NCI-H748 (cell line): Measurements from ENCODE around the gene PHF20.
A peak's percentile ranks its signal among the peaks of the same experiment; 100 is the strongest.
"Not testable (repeated sequence)": the region's sequence is repeated elsewhere in the genome, so short reads cannot be mapped to it uniquely, and the experiment has no call there.

Source experiments
- DNase-seq: peaks from one replicate; lab custom pipeline; 2025; ENCODE audit not compliant: unreplicated experiment; lab: John Stamatoyannopoulos, UW

PHF20 gene

DNA sequence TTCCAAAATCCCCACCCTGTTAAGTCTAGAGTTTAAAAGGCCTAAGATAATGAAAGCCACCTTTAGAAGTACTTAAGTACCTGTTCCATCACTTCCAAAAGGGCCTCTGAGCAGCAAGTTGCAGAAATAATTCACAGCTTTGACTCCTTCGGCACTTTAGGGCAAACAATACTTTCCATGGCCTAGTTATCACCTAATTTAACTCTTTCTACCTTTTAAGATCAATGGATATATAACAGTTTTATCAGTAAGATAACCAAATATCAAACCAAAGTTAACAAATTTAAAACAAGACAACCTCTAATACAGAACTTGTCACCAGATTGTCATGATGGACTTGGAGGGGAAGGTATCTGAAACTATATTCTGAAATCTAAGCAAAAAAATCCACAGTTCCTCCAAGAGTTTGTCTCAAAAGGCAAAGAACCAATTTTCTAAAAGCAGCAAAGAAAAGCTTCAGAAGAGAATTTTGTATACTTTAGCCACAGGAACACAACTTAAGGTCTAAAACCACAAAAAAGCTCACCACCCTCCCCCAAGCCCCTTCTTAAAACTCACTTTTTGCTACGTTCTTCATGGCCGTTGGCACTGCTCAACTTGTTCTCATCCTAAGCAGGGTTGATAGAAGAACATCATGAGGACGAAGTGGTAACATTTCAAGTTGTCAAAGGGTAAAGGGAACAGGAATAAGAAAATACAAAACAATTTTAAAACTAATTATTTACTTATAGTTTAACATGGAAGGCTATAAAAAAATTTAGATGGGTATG is 33.2 kb upstream of the PHF20 start:
- no peak for DNase-seq

DNA sequence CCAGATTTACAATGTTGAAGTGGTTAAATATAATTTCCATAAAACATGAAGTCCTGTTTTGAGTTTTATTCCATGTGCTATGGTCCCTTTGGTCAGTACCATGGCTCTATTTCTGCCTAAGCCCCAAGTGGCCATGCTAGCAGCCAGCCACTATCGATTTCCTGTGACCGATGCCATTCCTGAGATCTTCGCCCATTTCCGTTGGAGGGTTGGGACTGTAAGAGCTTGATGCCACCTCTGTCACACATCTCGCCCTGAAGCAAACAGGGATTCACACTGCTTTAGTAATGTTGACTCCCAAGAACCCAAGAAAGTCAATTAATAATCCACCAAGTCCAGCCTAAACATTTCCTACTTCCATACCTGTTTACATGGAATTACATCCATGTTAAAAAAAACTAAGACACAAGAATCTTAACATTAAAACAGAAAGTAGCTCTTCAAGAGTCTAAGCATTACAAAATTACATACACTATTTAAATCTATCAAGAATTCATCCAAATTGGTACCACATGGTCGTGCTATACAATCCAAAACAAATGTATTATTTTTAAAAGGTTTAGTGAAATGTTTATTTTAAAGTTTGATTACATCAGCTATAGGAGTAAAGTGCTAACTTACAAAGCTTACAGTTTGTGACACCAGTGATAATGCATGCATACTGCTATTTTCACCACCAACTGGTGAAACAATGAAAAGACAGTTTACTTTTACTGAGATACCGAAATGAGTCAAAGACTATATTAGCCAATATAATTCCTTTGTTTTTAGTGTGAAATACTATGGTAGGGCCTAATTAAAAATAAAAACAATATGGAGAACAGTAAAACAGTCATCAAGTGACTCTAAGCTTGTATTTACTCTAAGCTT is 32.3 kb upstream of the PHF20 start:
- no peak for DNase-seq

DNA sequence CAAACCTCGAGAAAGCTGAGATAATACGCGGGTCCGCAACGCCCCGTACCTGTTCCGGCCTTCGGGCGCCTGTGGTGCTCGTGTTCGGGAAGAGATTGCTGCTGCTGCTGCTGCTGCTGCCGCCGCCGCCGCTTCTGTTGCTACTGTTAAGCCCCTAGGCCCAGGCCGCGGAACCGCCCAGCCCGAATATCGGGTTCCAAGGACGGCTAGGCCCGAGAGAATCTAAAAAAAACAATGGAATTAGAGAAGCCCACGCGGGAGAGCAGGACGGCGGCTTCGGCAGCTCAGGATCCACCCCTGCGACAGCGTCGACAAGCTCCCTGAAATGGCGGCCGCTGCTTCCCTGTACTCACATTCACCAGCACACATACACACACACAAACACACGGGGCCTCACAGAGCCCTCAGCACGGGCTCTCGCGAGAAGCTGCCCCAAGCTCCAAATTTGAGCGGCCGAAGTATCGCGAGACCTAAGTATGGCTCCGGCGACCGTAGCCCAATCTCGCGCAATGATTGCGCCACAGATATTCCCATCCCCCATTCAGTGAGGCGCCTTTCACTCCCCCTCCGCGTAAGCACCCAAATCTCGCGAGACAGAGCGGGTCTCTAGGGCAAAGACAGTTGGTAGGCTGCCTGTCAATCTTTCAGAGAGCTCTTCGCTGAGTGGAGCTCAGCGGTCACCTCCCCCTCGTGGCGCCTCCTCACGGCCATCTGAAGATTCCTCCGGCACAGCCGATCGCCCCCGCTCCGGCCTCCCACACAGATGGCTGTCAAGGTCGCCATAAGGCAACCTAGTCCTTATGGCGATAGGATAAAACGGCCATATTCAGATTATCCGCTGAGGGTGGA is 29.7 kb upstream of the PHF20 start, which contains the start of gene RBM39:
Gene RBM39, minus strand, starts transcription at position 369 of the 849 bp plus-strand sequence. CDS start 1,386 bp downstream, outside the sequence.
- peak; percentile 100 for DNase-seq

DNA sequence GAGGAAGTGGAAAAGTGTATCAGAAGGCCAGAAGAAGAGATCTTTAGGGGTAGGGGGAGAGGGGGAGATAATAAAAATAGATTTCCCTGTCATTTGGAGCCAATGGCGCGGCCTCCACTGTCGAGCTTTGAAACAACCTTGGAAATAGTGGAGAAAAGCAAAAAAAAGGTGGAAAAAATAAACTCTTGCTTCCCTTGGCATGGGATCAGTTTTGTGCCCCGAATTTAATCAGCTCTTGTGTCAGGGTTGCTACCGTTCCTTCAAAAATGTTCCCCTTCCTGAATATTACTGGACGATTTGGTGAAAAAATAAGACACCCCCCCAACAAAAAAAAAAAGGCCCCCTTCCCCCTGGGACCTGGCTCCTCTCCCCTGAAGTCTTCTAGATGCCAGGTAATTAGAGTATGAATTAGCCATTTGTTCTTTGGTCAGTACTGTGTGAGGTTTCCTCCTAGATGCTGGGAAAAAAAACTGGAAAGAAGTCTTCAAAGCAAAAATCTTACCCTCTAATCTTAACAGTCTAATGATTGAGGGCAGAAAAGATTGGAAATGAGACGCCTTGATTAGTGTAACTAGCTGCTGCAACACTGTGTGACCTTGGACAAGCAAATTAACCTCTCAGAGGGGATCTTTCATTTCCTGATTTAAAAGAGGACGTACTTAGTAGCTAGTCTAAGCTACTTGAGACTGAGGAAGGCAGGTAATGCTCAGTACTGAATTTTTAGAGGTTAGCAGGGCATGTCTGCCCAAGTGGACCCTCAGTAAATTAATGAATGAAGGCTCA is 28.9 kb upstream of the PHF20 start:
- DNase-seq: peak; percentile 46

DNA sequence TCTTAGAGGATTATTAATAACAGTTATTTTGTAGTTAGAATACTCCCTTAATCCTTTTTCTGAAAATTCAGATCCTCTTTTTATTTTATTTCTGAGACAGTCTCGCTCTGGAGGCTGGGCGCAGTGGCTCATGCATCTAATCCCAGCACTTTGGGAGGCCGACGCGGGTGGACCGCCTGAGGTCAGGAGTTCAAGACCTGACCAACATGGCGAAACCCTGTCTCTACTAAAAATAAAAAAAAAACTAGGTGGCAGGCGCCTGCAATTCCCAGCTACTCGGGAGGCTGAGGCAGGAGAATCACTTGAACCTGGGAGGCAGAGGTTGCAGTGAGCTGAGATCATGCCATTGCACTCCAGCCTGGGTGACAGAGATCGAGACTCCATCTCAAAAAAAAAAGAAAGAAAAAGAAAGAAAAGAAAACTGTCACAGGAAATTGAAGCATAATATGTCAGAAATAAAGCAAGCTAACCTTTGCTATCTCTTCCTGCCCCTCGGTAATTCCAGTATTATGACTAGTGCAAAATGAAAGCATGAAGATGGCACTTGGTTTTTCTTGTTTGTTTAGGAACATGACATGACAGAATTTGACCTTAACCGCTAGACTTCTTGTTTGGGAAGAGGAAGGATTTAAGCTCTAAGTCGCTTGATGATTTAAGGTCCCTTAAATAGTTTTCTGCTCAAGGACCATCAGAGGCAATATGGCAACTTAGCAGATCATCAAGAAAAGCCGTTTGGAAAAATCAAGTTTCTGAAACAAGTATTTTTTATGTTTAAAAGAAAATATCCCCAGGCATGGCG is 27.9 kb upstream of the PHF20 start:
- no peak for DNase-seq

DNA sequence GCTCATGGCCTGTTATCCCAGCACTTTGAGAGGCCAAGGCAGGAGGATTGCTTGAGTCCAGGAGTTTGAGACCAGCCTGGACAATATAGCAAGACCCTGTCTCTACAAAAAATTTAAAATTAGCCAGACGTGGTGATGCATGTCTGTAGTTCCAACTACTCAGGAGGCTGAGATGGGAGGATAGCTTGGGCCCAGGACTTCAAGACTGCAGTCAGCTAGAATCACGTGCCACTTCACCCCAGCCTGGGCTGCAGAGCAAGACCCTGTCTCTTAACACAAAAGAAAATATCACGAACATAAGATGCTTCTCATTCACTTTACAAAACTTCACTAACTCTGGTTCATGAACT is 27.3 kb upstream of the PHF20 start:
- not testable (repeated sequence) for DNase-seq

DNA sequence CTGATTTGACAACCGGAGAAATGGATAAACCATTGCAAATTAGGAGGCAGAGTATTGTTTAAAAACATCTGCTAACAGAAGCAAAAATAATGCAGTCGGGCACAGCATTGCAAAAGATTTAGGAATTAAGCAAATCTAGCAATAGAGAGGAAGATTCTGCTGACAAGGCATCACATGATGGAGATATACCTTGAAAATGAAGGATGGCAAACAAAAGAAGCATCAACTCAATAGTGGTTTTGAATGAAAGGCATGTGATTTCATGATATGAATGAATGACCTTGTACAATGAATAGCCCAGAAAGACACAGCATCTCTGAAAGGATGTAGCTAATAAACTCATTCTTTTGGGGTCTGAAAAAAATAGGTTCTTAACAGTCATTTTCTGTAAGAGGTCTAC is 21.2 kb upstream of the PHF20 start:
- DNase-seq: no peak

DNA sequence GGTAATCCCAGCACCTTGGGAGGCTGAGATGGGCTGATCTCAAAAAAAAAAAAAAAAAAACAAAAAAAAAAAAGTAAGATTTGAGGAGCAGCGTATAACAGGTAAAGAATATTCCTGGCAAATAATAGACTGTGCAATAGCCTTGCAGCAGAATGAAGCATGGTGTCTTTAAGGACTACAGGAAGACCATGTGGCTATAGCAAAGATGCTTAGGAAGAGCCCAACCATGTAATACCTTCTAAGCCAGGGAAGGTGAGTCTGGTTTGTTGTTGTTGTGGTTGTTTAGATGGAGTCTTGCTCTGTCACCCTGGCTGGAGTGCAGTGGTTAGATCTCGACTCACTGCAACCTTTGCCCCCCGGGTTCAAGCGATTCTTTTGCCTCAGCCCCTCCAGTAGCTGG is 15.4 kb upstream of the PHF20 start:
- DNase-seq: no peak

DNA sequence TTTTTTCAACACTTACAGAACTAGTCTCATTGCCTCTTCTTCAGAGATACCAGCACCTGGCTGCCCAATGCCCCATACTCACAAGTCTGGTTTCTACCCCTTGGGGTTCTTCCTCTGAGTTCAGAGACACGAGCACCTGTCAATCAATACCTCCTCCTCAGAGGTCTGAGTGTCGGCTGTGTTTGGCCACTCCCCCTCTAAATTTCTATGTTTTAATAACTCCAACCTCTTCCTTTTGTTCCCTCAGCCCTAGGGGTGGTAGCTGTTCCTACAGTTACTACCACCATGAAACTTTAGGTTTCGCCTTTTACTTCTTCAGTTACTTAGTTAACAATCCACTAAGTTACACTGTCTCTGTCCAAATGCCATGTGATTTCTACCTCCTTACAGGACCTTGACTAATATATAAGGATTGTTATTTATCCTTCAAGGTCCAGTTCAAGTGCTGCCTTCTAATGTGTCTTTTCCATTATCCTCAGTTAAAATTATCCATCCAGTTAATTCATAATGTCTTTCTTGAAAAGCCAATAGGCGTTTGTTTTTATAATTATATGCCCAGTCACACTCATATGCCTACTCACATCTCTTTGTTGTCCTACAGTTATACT is 14.6 kb upstream of the PHF20 start:
- DNase-seq: no peak

DNA sequence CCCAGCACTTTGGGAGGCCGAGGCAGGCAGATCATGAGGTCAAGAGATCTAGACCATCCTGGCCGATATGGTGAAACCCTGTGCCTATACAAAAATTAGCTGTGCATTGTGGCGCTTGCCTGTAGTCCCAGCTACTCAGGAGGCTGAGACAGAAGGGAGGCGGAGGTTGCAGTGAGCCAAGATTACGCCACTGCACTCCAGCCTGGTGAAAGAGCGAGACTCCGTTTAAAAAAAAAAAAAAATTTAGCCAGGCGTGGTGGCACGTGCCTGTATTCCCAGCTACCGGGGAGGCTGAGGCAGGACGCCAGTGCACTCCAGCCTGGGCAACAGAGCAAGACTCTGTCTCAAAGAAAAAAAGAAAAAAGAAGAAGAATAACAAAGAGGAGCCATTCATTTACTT is 10.3 kb upstream of the PHF20 start:
- not testable (repeated sequence) for DNase-seq

DNA sequence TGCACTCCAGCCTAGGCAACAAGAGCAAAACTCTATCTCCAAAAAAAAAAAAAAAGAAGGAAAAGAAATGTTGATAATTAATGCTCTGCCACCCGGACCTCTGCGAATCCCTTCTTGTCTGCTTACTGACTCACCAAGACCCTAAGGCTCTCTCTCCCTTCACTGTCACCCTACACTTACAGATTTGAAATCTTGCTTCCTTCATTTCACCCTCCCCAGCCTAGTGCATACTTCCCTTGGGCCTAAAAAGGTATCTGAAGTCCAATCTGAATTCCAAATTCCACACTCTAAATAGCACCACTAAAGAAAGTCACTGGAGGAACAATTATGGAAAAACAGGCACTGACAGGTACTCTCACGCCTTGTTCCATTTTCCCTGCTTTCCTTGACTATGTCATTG is 9.4 kb upstream of the PHF20 start:
- DNase-seq: no peak

DNA sequence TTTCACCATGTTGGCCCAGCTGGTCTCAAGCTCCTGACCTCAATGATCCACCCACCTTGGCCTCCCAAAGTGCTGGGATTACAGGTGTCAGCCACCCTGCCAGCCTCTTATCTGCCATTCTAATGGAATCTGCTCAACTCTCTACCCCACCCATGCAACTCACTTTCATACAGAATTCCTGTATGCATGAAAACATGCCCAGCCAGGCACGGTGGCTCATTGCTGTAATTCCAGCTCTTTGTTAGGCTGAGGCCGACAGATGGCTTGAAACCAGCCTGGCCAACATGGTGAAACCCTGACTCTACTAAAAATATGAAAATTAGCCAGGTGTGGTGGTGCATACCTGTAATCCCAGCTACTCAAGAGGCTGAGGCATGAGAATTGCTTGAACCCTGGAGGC is 6.9 kb upstream of the PHF20 start:
- not testable (repeated sequence) for DNase-seq

DNA sequence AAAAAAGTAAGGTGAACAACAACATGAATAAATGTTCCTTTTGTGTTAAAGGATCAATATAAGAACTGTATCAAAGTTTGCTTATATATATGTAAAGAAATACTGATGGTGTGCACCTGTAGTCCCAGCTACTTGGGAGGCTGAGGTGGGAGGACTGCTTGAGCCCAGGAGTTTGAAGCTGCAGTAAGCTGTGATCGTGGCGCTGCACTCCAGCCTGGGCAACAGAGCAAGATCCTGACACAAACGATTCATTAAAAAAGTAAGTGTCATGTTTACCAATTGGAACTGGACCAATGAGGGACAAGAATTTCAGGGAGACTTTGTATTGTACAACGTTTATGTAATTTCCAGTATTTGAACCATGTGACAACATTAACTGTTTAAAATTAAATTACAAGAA is 5.0 kb upstream of the PHF20 start:
- no peak for DNase-seq

DNA sequence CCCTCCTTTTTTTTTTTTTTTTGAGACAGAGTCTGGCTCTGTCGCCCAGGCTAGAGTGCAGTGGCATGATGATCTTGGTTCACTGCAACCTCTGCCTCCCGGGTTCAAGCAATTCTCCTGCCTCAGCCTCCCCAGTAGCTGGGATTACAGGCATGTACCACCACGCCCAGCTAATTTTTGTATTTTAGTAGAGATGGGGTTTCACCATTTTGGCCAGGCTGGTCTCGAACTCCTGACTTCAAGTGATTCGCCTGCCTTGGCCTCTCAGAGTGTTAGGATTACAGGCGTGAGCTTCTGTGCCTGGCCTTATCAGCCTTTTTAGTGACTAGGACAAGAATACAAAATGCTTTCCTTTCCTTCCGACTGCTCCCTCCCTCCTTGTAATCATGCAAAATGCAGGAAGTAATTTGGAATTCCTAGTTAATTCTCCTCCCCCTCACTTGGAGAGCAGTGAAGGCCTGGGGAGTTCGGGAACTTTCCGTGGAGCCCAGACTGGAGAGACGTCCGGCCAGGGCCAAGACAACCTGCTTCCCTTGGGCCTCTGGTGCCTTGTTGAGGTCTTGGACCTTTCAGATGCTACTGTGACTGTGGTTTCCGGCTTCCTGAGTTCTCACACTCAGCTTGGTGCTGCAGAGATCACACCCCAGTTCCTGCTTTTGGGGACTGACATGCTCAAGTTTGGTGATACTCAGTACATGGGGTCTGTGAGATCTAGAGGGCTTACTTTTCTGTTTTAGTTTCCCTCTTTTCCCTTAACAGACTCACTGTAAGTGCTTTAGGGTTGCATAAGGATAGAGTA is 3.9 kb upstream of the PHF20 start:
- no peak for DNase-seq

DNA sequence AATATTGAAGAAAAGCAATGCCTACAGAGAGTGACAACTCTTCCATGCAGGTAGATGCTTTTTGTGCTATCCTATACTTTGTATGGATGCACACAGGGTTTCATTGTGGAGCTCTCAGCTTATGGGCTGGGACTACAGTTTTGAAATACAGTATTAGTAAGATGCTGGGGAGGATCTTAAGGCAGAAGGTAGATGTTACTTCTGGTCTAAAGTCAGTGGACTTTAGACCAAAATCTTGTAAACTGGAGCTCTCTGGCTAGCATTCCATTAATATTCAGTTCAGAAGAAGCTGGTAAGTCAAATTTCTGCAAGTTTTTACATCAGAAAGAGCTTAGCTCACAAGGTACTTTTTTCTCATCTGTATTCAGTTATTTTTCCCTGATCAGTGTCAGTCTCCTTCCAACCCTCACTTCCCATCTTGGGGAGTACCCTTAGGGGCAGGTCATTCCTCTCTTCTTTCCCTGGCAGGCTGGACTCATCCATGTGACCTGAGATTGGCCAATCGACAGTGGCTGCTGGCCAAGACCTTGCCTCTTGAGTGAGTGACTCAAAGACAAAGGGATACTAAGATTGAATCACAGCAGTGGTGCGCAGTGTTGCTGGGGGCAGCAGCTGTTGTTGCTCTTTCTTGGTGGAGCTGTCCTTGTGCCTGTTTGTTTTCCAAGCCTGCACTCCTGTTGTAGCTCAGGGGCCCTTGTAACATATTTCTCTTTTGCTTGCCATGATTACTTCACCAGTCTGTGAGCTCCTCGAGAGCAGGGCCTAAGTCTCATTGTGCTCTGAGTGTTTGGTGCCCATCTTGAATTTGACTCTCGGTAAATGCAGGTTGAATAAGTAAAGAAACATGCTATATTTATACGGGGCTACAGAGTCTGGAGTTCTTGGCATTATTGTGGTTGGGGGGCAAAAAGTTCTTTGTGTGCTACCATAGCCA is 2.8 kb upstream of the PHF20 start:
- peak; percentile 17 for DNase-seq

DNA sequence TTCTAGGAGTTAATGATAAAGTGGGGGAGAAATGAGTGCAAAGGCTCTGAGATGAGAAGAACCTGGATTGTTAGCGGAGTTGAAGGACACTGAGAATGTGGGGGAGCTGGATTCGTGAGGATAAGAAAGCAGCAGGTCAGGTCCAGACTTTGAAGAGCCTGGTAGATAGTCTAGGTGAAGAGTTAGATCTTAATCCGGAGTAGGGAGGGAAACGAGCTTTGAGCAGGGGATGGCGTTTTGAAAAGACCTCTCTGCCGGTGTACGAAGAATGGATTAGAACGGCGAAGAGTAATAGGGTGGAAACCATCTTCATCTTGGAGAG is 487 bp upstream of the PHF20 start:
- DNase-seq: no peak

DNA sequence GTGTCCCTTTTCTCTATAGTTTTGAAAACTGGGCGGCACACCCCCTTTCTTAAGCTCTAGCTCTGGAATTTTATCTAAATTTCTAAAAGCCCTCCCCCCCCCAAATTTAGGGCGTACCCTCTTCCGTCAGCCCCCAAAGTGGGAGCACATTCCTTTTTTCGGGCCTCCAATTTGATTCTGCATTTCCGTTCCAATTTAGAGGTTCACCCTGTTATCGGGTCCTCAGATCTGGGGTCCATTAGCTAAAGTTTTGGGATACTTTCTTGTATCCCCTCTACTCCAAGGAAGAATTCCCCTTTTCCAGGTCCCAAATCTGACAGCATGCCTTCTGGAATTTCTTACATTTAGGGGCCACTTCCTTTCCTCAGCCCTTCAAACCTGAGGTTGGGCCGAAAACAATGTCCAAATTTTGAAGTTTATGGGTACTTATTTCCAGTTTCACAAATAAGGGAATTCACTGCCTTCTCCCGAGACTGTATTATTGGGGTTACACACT is 796 bp downstream of the PHF20 start:
- DNase-seq: no peak
